Measurements from ENCODE around the gene ACADM.
"Not testable (repeated sequence)": the region's sequence is repeated elsewhere in the genome, so short reads cannot be mapped to it uniquely, and the experiment has no call there.

Gene ACADM

GRCh38 chr1:75796376-75797272 is 72.1 kb downstream of the ACADM start, which contains the start of gene MSH4:
MSH4 (plus strand) TSS chr1:75796882; CDS start chr1:75796986, 104 bp downstream.
- no peak for DNase-seq

- no peak for DNase-seq
Observed at GRCh38 chr1:75797273-75797588, 72.7 kb downstream of the ACADM start.

- no peak for DNase-seq
Observed at GRCh38 chr1:75797606-75798216, 73.2 kb downstream of the ACADM start.

- not testable (repeated sequence) for DNase-seq
Observed at GRCh38 chr1:75801480-75801879, 77.0 kb downstream of the ACADM start.

- DNase-seq = no peak
Observed at GRCh38 chr1:75808921-75809320, 84.4 kb downstream of the ACADM start.

GRCh38 chr1:75810113-75810512 is 85.6 kb downstream of the ACADM start:
- DNase-seq = not testable (repeated sequence)

DNA sequence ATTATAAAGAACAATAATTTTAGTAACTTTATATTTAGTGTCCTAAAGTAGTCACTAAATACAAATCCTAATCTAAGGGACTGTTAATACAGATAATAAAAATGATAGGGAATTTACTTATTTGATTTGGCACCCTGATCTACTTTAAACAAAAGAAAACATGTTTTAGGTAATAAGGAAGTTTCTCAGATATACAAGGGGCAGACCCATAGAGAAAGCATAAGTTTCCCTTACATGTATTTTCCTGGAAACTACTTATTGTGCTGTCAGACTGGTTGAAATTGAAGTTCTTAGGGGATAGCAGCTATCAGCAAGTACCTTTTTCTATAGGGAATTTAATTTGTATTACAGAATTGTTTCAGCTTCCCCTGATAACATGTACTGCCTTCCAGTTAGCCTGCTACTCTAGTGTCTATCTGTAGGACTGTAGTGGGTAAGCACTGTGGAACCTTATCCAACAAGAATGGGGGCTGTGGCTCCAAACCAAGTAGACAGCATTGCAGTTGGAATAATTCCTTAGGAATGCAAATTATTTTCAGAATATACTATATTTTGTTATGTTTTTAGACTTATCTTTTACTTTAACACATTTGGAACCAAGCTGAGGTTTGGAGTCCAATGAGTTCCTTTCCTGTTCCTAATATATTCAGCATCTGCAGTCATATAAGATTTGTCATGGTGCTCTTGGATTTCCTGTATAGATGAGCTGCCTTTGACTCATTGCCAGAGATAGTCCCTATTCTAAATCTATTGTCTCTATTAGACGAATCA is 86.9 kb downstream of the ACADM start:
- no peak for DNase-seq

DNA sequence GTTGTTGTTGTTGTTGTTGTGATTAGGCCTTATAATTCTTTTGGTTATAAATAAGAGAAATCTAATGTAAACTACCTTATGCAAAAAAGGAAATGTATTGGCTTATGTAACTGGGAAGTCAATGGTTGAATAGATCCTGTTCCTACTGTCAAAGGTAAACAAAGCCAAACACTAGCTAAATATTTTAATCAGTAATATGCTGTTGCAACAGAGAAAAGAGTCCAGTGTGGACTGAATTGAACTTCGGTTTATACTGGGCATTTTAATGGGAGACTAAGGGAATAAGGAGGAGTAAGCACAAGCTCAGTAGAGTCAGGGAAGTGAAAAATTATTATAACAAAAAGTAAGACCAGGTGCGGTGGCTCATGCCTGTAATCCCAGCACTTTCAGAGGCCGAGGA is 87.6 kb downstream of the ACADM start:
- no peak for DNase-seq
